ENCODE results near the gene GIPC3.

The GIPC3 gene

DNA sequence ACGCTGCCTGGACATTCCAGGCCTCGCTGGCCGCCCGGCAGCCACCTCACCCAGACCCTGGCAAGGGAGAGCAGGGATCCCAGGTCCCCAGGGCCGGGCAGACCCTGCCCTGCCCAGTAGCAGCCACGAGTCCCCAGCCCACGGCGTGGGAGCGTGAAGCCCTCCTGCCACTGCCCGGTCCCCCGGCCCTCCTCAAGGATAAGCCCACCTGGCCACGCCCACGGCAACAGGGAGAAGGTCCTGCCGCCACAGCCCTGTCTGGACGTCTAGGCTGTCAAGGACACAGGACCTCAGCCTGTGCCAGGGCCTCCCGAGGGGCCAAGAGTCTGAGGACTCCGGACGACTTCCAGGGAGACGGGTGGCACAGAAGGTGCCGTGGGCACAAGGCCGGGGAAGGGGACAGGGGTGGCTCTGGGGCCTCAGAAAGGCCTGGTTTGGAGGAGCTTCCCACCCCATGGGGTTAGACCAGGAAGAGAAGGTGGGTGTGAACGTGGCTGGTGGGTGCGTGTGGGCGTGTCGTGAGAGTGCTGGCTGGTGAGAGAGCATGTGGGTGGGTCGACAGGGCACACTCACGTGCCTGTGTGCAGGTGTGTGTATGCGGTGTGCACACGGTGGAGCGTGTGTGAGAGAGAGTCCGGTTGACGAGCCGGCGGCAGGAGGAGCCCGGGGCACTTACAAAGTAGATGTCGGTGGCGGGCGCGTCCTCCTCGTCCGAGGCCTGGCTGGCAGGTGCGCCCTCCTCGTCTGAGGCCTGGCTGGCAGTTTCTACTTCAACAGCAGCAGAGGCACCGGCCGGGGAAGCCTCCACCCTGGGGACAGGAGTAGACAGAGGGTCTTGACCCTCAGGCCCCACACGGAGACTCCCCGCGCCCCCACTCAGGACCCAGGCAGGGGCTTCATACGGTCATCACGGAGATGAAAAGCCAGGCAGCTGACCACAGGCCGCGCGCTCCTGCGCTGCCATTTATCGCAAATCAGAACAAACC lies 53.2 kb downstream of the GIPC3 start:
- DNase-seq (ENCODE audit: low spot score) = no peak

DNA sequence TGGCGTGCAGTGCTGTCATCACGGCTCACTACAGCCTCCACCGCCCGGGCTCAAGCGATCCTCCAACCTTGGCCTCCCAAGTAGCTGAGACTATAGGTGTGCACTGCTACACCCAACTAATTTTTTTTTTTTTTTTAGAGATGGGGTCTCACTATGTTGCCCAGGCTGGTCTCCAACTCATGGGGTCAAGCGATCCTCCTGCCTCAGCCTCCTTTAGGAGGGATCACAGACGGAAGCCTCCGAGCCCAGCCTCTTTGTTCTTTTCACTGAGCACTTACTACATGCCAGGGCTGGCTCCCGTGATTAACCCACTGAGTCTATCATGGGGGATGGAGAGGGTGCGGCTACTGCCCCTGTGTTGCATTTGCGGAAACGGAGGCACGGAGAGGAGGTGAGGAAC lies 54.2 kb downstream of the GIPC3 start:
- no peak for DNase-seq (ENCODE audit: low spot score)

DNA sequence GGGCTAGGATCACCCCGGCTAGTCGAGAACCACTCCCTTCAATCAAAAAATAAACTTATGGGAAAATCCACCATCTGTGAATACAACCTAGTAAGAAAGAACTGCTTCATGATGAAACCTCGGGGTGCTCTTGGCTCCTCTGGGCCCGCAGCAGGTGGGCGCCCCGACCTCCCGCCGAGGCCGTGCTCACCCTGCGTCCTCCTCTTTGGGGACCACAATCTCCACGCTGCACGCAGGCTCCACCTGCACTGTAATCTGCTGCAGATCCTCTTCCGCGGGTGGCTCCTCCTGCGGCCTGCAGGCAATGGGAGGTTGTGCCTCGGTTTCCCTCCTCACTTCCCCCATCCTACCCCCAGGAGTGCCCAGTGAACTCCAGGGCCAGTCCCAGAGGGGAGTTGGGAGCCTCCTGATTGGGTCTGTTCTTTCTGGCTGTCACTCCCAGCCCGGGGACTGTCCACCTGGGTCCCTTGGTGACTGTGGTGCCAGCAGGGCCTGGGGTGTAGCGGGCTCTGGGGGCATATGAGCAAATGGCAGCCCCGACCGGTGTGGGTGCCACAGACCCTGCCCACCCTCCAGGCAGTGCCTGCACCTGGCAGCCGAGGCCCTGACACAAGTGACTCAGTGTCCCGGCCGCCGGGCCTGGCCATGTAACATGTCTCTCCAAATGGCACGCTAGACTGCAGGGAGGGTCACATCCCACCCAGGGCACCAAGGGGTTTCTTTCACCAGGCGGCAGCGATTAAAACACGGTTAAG lies 56.4 kb downstream of the GIPC3 start:
- DNase-seq (ENCODE audit: low spot score) = no peak

DNA sequence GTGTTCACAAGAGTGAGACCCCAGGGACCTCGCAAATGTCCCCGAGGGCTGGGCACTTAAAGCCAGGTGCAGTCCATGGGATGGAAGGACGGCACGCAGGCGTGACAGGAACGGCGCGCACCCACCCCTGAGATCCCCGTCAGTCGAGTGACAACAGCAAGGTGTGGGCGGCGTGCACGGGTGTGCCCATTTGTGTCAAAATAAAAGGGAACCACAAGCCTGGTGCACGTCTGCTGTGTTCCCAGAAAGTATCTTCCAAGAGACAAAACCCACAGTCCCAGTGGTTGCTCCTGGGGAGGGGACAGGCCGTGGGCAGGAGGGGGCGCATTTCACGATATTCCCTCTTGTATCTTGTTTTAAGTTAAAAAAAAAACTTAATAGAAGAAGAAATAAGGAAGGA lies 57.0 kb downstream of the GIPC3 start:
- no peak for DNase-seq (ENCODE audit: low spot score)

Measured in NAMALWA (cell line).